GM19025 (cell line): ENCODE data around the gene SBNO1.
"Not testable (repeated sequence)": the region's sequence is repeated elsewhere in the genome, so short reads cannot be mapped to it uniquely, and the experiment has no call there.

Experiments
- ATAC-seq: cut with Tn5 transposase; IDR thresholded peaks from one replicate; pipeline ENCODE4 v1.9.1; 2021; ENCODE audit warnings: mild to moderate bottlenecking, low read depth, moderate library complexity; ENCODE audit not compliant: unreplicated experiment

Gene SBNO1

DNA sequence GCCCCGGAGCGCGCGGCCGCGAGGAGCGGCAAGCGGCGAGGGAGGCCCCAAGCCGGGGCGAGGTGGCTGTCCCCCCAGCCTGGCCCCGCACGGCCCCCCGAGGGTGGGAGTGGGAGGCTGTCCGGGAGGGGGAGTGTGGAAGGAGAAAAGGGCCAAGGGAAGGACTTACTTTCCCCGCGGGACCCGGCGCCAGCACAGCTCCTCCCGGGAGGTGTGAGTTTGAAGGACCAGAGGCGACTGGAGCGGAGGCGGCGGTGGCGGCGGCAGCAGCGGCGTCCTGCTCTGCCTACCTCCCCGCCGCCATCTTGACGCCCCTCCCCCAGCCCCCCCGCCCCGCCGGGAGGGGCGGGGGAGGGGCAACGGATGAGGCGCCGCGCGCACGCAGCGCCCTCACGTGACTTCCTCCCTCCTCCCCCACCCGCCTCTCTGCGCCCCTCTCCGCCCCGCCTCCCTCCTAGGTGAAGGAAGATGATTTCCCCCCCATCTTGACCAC is at the start of gene SBNO1:
Gene SBNO1 (minus strand): TSS at position 316 of the 493 bp plus-strand sequence. CDS start 14,406 bp downstream, outside the sequence.
- peak; percentile 35 for ATAC-seq

DNA sequence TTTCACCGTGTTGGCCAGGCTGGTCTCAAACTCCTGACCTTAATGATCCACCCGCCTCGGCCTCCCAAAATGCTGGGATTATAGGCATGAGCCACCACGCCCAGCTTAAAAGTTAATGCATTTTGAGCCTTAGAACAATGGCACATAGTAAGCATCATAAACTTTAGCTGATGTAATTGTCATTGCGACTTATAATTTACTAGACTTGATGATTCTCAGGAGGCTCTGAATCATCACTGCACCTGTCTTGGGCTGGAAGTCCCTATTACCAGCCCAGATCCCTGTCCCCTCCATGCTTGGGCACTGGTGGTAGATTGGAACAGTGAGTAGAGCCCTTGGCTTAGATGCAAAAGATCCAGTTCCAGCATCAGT is 45.4 kb upstream of the SBNO1 start:
- no peak for ATAC-seq

DNA sequence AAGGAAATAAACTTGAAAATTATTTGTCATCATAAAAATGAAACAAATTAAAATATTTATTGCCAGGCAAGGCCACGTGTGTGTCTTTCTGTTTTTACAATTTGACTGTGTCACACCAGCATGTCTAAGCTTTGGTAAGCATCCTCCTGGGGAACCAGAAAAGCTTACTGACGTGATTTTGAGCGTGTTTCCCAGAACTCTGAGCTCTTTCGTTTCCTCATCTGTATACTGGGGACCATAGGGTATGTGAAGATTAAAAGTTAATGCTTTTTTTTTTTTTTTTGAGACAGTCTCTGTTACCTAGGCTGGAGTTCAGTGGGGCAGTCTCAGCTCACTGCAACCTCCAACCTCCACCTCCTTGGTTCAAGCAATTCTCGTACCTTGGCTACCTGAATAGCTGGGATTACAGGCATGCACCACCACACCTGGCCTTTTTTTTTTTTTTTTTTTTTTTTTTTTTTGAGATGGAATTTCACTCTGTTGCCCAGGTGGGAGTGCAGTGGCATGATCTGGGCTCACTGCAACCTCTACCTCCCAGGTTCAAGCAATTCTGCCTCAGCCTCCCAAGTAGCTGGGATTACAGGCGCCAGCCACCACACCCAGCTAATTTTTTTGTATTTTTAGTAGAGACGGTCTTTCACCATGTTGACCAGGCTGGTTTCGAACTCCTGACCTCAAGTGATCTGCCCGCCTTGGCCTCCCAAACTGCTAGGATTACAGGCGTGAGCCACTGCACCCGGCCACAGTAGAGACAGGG is 44.8 kb upstream of the SBNO1 start:
- ATAC-seq = not testable (repeated sequence)

DNA sequence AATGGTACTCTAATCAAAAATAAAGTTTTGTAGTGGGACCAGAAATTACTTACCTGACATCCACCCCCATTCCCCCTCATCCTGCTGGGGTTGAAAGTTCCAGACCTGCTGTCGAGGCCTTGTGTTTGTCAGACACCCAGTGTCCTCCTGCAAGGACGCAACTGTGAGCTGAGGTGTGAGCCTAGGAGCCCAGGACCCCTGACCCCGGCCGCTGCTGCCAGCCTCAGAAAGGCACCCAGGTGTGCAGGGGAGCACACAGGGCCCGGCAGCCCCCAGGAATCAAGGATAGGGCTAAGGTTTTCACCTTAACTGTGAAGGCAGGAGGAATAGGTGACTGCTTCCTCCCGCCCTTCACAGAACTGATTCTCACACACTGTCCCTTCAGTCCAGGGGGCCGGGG is 44.0 kb upstream of the SBNO1 start:
- ATAC-seq = not testable (repeated sequence)

DNA sequence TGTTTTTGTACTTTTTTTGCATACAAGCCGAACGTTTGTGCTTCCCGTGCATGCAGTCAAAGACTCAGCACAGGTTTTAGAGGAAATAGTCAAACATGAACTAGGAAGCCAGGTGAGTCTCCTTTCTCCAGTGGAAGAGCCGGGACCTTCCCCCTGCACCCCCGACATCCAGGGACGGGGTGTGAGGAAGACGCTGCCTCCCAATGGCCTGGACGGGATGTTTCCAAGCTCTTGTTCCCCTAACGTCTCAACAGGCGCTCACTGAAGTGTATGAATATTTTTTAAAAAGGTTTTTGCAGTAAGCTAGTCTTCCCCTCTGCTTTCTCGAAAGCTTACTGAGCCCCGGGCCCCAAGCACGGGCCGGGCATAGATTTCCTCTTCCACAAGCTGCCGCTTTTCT is 43.3 kb upstream of the SBNO1 start:
- ATAC-seq = not testable (repeated sequence)

DNA sequence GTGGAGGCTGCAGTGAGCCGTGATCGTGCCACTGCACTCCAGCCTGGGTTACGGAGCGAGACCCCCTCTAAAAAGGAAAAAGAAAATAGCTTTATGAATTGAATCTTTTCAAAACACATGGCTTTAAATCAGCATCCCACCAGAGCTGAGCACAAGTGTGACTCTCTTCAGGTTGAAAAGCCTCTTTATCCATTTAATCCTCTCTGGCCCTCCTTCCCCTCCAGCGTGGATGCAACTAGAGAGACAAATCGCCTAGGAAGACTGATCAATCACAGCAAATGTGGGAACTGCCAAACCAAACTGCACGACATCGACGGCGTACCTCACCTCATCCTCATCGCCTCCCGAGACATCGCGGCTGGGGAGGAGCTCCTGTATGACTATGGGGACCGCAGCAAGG is 42.6 kb upstream of the SBNO1 start:
- not testable (repeated sequence) for ATAC-seq

GRCh38 chr12:123404581-123404980 is 39.9 kb upstream of the SBNO1 start:
- ATAC-seq = no peak

- no peak for ATAC-seq
These were observed 37.4 kb upstream of the SBNO1 start for GRCh38 chr12:123401753-123402683.

DNA sequence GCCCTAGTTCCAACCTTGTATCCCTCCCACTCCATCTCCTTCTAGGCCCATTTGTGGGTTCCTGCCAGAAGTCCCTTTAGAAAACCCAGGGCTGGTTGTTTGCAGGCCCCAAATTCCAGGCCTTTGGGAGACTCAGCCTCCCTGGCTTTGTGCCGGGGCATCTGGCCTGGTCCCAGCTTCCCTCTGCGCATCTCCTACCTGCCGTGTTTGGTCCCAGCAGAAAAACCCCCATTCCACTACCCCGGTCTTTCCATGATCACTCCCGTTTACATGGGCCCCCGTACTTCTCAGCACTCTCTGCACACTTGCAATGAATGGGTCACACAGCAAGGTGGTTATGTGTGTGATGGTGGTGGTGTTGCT is 34.6 kb upstream of the SBNO1 start:
- no peak for ATAC-seq

- ATAC-seq = no peak
These were observed 34.1 kb upstream of the SBNO1 start for GRCh38 chr12:123398550-123399254.

DNA sequence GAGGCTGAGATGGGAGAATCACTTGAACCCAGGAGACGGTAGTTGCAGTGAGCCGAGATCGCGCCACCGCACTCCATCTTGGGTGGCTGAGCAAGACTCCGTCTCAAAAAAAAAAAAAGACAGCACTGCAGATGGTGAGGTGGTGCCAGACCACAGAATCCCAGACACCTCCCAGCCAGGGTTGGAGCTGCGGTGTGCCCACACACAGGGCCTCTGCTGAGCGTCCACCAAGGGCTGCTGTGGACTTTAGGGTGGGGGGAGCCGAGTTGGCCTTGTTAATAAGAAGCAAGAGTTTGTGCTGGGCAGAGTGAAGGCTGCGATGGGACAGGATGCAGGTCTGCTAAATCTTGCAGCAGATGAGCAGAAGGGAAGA is 33.5 kb upstream of the SBNO1 start:
- no peak for ATAC-seq

GRCh38 chr12:123397400-123397799 is 32.8 kb upstream of the SBNO1 start:
- ATAC-seq = no peak

DNA sequence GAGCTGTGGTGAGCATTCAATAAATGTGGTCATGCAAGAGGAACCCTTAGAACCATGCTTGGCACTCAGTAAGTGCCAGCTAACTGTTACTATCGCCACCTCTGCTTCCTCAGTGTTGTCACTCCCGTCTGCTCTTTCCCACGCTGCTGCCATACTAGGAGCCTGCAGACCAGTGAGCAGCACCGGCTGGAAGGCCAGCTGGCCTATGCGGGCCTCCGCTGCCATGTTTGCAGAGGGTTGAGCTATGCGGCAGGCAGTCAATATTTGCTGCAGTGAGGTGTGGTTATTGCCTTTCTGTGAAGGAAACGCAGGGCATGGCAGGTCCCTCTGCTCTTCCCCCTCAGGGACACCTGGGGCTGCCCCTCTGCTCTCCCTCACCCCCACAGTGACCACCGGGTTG is 32.3 kb upstream of the SBNO1 start:
- ATAC-seq = no peak

DNA sequence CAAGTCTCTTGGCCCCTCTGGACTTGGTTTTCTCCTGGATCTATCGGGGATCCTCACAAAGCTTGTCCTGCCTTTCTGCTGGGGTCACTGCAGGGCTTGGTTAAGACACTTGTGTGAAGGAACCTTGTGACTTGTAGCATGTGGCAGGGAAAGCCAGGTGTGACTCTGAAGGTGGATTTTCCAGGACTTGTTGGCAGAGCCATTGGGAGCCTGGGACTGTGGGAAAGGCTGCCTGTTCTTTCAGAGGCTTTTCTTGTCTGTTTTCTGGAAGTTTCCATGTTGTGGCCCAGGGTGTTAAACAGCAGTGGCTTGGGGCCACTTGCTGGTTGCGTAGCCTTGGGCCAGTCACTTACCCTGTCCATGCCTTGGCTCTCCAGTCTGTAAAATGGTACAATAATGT is 31.9 kb upstream of the SBNO1 start:
- no peak for ATAC-seq

GRCh38 chr12:123395236-123395635 is 30.6 kb upstream of the SBNO1 start:
- no peak for ATAC-seq

DNA sequence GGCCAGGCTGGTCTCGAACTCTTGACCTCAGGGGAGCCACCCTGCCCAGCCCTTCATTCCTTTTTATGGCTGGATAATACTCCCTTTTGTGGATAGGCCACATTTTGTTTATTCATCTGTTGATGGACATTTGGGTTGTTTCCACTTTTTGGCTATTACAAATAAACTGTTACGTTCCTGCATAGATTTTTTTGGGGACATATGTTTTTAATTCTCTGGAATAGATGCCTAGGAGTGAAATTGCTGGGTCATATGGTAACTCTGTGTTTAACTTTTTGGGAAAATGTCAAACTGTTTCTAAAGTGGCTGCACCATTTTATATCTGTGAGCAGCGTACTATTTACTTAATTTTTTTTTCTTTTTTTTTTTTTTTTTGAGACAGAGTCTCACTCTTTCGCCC is 29.1 kb upstream of the SBNO1 start:
- ATAC-seq = no peak

GRCh38 chr12:123391546-123392343 is 27.1 kb upstream of the SBNO1 start:
- ATAC-seq = no peak

DNA sequence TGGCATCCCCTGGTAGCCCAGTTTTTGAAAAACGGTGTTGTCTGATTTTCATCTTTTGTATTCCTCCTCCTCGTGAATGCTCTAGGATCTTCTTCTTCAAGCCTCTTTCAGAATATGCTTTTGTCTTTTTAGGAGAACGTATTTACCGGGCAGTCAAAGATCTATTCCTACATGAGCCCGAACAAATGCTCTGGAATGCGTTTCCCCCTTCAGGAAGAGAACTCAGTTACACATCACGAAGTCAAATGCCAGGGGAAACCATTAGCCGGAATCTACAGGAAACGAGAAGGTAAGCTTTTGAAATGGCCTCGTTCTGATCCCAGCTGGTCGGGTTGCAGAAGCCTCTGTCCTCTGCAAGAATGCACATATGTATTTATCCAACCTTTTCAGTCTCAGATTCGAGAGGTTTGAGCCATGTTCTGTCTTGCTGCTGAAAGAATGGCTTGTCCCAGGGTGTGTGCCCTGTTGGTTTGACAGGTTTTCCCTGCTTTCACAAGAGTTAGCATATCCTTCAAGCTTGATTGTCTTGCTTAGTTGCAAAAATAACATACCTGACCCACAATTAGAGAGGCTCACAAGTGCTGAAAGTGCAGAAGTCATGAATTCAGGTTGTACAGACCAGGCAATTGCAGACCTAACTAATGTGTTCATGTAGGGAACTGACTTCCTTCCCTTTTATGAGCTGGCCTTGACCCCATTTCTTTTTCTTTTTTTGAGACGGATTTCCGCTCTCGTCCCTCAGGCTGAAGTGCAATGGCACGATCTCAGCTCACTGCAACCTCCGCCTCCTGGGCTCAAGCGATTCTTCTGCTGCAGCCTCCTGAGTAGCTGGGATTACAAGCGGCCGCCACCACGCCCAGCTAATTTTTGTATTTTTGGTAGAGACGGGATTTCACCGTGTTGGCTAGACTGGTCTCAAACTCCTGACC is 26.1 kb upstream of the SBNO1 start:
- no peak for ATAC-seq
